ENCODE data around the gene CCNI2. TPM values are rescaled to one million over a fixed set of nuclear protein-coding genes. Genes with fewer than 3 reads are reported as not detected.
A peak's percentile ranks its signal among the peaks of the same experiment; 100 is the strongest.

CCNI2 gene
- total and polyA plus RNA-seq, 9 of the 15 experiments (the other 6 are each of a cell fraction or from before 2014, with no cell fraction given), result 0.05 to 1.7 (median 0.81) TPM; not detected in 5

DNA sequence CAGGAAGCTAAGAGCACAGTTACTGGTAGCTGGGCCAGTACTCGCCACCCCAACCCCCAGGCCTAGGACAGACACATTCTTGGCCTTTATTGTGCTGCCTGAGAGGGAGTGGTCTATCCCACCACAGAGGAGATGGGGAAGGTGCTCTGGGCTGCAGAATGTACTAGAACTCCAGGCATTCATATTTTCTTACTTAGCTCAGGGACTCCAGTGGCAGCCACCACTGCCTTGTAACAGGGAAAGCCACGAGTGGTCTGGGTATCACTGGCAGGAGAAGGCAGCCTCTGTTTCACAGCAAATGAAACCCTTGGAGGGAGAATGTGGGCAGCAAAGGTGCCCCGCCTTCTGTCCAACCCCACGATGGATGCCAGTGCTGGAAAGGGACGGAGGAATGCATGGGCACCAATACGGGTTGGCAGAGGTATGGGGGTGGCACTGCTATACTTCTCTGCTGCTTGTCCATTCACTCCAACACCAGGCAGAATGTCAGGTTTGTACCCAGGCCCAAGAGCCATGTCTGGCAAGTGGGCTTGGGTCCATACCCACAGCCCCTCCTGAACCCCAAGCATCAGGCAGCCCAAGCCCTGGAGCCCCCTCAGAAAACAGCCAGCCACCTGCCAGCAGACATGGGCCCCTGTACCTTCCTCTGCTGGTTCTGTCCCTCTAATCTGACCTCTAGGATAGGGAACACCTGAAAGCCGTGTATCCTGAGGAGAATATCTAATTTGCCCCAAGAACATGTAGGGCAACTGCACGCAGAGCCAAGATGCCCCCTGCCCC, 25.3 kb downstream of the CCNI2 start:
- peaks cover 97% of the 10 kb centered on the region for H3K79me2 ChIP-seq (ENCODE audit: control insufficient read depth, insufficient read depth, low read length)
- H3K9ac ChIP-seq (ENCODE audit: insufficient read depth in 1 of 2, low read depth in 2 of 2, low read length in 2 of 2), result peak overlapping the region in 1 of 2 experiments; percentile 90; a peak in 2 of 4 replicates
- no peaks in the 10 kb centered on the region for H3K9me3 ChIP-seq (replicated peaks; ENCODE audit: control insufficient read depth, insufficient read depth, low read depth, low read length)
- H3K4me1 ChIP-seq (replicated peaks in 1 of 2; ENCODE audit: control insufficient read depth in 2 of 2, insufficient read depth in 2 of 2, low read length in 2 of 2), result peaks cover 34 to 46% of the 10 kb centered on the region in 2 experiments
- WGBS (ENCODE audit: insufficient coverage, low coverage, missing lambda C conversion rate), result 93% methylated on average over 8 of the region's 8 CpGs
- TF ChIP-seq, protein P1, sequence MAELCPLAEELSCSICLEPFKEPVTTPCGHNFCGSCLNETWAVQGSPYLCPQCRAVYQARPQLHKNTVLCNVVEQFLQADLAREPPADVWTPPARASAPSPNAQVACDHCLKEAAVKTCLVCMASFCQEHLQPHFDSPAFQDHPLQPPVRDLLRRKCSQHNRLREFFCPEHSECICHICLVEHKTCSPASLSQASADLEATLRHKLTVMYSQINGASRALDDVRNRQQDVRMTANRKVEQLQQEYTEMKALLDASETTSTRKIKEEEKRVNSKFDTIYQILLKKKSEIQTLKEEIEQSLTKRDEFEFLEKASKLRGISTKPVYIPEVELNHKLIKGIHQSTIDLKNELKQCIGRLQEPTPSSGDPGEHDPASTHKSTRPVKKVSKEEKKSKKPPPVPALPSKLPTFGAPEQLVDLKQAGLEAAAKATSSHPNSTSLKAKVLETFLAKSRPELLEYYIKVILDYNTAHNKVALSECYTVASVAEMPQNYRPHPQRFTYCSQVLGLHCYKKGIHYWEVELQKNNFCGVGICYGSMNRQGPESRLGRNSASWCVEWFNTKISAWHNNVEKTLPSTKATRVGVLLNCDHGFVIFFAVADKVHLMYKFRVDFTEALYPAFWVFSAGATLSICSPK (IDR thresholded peaks at IDR 0.05; ENCODE audit: borderline replicate concordance), result no peak
- CTCF ChIA-PET (ENCODE audit: low intra/inter-chr PET ratio), result interaction anchor here (0.6 kb wide), 1 partner anchor 37 kb away, joined by 4 read pairs; no protein-coding TSS in a partner anchor
- no TSS peak for BruUV-seq (replicated peaks)
- in situ Hi-C loops (cut with MboI) (no loop called here), intact Hi-C loops (cut with micrococcal nuclease) (no loop called here)
- no peak for DNase-seq (ENCODE audit: extremely low read depth in 1 of 4, low spot score in 3 of 4)
- no peak overlapping the region for H3K4me3 ChIP-seq
- H3K27ac ChIP-seq (ENCODE audit: extremely low read depth, low read depth, low read length), result no peak overlapping the region
- no peak for FAIRE-seq
- ATAC-seq, result no peak
- no peaks in the 10 kb centered on the region for H3K9me1 ChIP-seq (ENCODE audit: control insufficient read depth, insufficient read depth, low read length)
- POLR2A ChIA-PET, result interaction anchor here (0.7 to 1.6 kb wide), 5 partner anchors 9 to 36 kb away, joined by 3 to 8 read pairs (median 4); no protein-coding TSS in a partner anchor
- H3K27me3 ChIP-seq (ENCODE audit: control insufficient read depth in 2 of 2, insufficient read depth in 2 of 2, low read length in 2 of 2), result no peaks in the 10 kb centered on the region
- H3K4me2 ChIP-seq (ENCODE audit: insufficient read depth, low read length), result no peak overlapping the region
- no peak overlapping the region for H2AFZ ChIP-seq (ENCODE audit: low read depth, low read length)
- H3K36me3 ChIP-seq (ENCODE audit: control insufficient read depth, insufficient read depth, low read length), result peaks cover 54% of the 10 kb centered on the region; the same call in 2 of the 3 replicates
- H4K20me1 ChIP-seq (replicated peaks; ENCODE audit: control insufficient read depth, insufficient read depth, low read length), result peaks cover 18% of the 10 kb centered on the region

Data from K562 (cell line).